GM19395 (cell line): Measurements from ENCODE around the gene SV2C.

ENCODE experiments used
- ATAC-seq: cut with Tn5 transposase; IDR thresholded peaks from one replicate; pipeline ENCODE4 v1.9.1; 2021; ENCODE audit warnings: mild to moderate bottlenecking, moderate library complexity; ENCODE audit not compliant: unreplicated experiment

Gene SV2C

GRCh38 chr5:76402251-76402885 lies 319.2 kb downstream of the SV2C start:
- peak; percentile 49 for ATAC-seq

GRCh38 chr5:76402886-76403765 lies 319.9 kb downstream of the SV2C start, which contains the start of gene IQGAP2:
Gene IQGAP2 (plus strand): TSS chr5:76403285. CDS start chr5:76403546, 261 bp downstream.
- ATAC-seq, result peak; percentile 55
